ENCODE data around the gene TTYH2. TPM values are rescaled to one million over a fixed set of nuclear protein-coding genes. Genes with fewer than 3 reads are reported as not detected.
A peak's percentile ranks its signal among the peaks of the same experiment; 100 is the strongest.

The TTYH2 gene
- total RNA-seq, 4 donors from 2014 or later = 22.6 to 37.2 (median 26.4) TPM

GRCh38 chr17:74224959-74225725 lies 11.8 kb downstream of the TTYH2 start:
- peaks cover 0 to 60% (median 0%) of the 10 kb centered on the region in 3 donors for H3K36me3 ChIP-seq
- peaks cover 0 to 16% (median 0%) of the 10 kb centered on the region in 4 donors for H3K4me1 ChIP-seq
- H3K9me3 ChIP-seq = no peaks in the 10 kb centered on the region
- H3K27me3 ChIP-seq = no peaks in the 10 kb centered on the region
- no peak overlapping the region for H3K4me3 ChIP-seq
- H3K27ac ChIP-seq = no peak overlapping the region
- WGBS, 2 donors = 88 to 93% methylated on average over 19 to 20 of the region's 20 CpGs
- TF ChIP-seq POLR2A (IDR thresholded peaks at IDR 0.05) = no peak
- no peak for TF ChIP-seq EP300 (IDR thresholded peaks at IDR 0.05)
- TF ChIP-seq CTCF (IDR thresholded peaks at IDR 0.05) = no peak
- DNase-seq (ENCODE audit: low spot score in 2 of 2) = no peak

- DNase-seq (ENCODE audit: low spot score in 2 of 2) = no peak
- H3K4me1 ChIP-seq = peaks cover 0 to 16% (median 0%) of the 10 kb centered on the region in 4 donors
- H3K27me3 ChIP-seq = no peaks in the 10 kb centered on the region
- peaks cover 0 to 65% (median 0%) of the 10 kb centered on the region in 3 donors for H3K36me3 ChIP-seq
- no peak for TF ChIP-seq EP300 (IDR thresholded peaks at IDR 0.05)
- TF ChIP-seq POLR2A (IDR thresholded peaks at IDR 0.05) = no peak
- TF ChIP-seq CTCF (IDR thresholded peaks at IDR 0.05) = no peak
- 54 to 65% methylated on average over 6 of the region's 6 CpGs for WGBS, 2 donors
- H3K9me3 ChIP-seq = no peaks in the 10 kb centered on the region
- no peak overlapping the region for H3K27ac ChIP-seq
- no peak overlapping the region for H3K4me3 ChIP-seq
These were observed 12.9 kb downstream of the TTYH2 start for GRCh38 chr17:74226252-74226651.

GRCh38 chr17:74227271-74228080 lies 14.1 kb downstream of the TTYH2 start:
- 57 to 61% methylated on average over 10 of the region's 10 CpGs for WGBS, 2 donors
- DNase-seq (ENCODE audit: low spot score in 2 of 2) = no peak
- no peak for TF ChIP-seq CTCF (IDR thresholded peaks at IDR 0.05)
- TF ChIP-seq POLR2A (IDR thresholded peaks at IDR 0.05) = no peak
- no peak for TF ChIP-seq EP300 (IDR thresholded peaks at IDR 0.05)
- Histone ChIP-seq H3K27ac (peak overlapping the region in 1 of 4 donors; percentile 44), H3K9me3 (no peaks in the 10 kb centered on the region), H3K36me3 (peaks cover 0 to 63% (median 0%) of the 10 kb centered on the region in 3 donors), H3K27me3 (no peaks in the 10 kb centered on the region), H3K4me3 (no peak overlapping the region), H3K4me1 (peaks cover 0 to 16% (median 2%) of the 10 kb centered on the region in 4 donors)

GRCh38 chr17:74228306-74228978 lies 15.1 kb downstream of the TTYH2 start:
- WGBS, 2 donors = 85 to 86% methylated on average over 5 of the region's 5 CpGs
- no peaks in the 10 kb centered on the region for H3K9me3 ChIP-seq
- H3K4me3 ChIP-seq = no peak overlapping the region
- peaks cover 0 to 53% (median 0%) of the 10 kb centered on the region in 3 donors for H3K36me3 ChIP-seq
- no peak for TF ChIP-seq CTCF (IDR thresholded peaks at IDR 0.05)
- no peak for TF ChIP-seq EP300 (IDR thresholded peaks at IDR 0.05)
- DNase-seq (ENCODE audit: low spot score in 2 of 2) = no peak
- no peaks in the 10 kb centered on the region for H3K27me3 ChIP-seq
- peak overlapping the region in 1 of 4 donors; percentile 48 for H3K27ac ChIP-seq
- peaks cover 0 to 17% (median 3%) of the 10 kb centered on the region in 4 donors for H3K4me1 ChIP-seq

Measured in tibial nerve (tissue), 4 donors.